ENCODE results near the gene TIMM22. TPM values are rescaled to one million over a fixed set of nuclear protein-coding genes. Genes with fewer than 3 reads are reported as not detected.

The TIMM22 gene
- total RNA-seq, 6 donors from 2014 or later = 6.3 to 13.5 (median 8.9) TPM

DNA sequence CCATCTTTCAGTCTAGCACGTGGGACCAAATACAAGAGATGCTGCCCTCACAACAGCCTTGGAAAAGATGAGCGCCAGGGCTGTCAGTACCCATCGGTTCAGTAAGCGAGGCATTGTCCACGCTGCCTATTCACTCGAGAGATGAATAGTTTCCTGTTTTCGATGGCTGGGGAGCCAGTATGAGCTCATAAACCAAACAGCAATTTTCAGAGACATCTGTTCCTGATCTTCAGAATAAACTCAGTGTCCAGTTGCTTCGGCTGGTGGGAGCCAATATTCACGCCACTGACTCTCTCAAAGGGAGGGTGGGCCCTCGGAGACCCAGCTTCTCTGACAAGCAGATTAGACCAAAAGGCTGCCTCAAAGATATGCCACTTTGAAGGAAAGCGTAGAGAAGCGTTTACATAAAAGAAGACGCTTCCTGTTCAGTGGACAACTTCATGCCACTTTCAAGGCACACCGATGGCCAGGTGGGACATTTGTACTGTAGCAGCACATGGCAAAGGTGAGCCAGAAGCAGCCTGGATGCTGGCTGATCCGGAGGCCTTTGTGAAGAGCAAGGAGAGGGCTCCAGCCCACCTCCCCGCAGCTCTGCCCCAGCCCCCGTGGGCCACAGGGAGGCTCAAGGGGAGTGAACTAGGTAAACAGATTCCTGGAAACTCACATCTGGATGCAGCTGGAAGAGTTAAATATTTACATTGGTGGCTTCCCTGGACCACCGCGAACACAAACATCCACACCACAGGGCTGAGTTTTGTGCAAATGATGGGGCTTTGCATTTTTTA is 6.0 kb downstream of the TIMM22 start:
- TF ChIP-seq POLR2A (IDR thresholded peaks at IDR 0.05) (no peak), EP300 (IDR thresholded peaks at IDR 0.05) (no peak), POLR2AphosphoS5 (IDR thresholded peaks at IDR 0.05) (peak in 1 of 2 donors; percentile 15)
- TF ChIP-seq, protein P1, sequence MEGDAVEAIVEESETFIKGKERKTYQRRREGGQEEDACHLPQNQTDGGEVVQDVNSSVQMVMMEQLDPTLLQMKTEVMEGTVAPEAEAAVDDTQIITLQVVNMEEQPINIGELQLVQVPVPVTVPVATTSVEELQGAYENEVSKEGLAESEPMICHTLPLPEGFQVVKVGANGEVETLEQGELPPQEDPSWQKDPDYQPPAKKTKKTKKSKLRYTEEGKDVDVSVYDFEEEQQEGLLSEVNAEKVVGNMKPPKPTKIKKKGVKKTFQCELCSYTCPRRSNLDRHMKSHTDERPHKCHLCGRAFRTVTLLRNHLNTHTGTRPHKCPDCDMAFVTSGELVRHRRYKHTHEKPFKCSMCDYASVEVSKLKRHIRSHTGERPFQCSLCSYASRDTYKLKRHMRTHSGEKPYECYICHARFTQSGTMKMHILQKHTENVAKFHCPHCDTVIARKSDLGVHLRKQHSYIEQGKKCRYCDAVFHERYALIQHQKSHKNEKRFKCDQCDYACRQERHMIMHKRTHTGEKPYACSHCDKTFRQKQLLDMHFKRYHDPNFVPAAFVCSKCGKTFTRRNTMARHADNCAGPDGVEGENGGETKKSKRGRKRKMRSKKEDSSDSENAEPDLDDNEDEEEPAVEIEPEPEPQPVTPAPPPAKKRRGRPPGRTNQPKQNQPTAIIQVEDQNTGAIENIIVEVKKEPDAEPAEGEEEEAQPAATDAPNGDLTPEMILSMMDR (IDR thresholded peaks at IDR 0.05) = no peak
- Histone ChIP-seq H3K27ac (peak overlapping the region; percentile 74 to 84 (median 78)), H3K4me3 (no peak overlapping the region), H3K36me3 (peaks cover 11 to 83% (median 66%) of the 10 kb centered on the region in 4 donors), H3K4me1 (peaks cover 71 to 88% (median 76%) of the 10 kb centered on the region in 4 donors), H3K27me3 (no peaks in the 10 kb centered on the region), H3K9me3 (no peaks in the 10 kb centered on the region)
- 45 to 57% methylated on average over 15 to 19 of the region's 19 CpGs for WGBS, 2 donors
- ATAC-seq (ENCODE audit: low FRiP score in 2 of 2) = peak in 1 of 2 donors; percentile 32
- peak in 1 of 2 donors; percentile 46 for DNase-seq

DNA sequence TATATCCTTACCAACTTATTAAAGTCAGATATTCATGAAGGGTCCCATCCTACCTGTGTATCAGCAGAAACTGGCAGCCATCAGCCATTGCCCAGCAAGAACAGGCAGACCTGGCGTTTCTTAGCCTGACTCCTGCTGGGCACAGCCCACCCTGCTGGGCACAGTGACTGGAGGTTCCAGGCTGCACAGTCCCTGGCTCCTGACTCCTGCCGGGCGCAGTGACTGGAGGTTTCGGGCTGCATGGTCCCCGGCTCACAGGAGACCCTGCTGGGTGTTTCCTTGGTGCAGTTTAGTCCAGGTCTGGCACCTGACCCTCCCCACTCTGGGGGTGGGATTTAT is 6.7 kb downstream of the TIMM22 start:
- Histone ChIP-seq H3K4me1 (peaks cover 64 to 88% (median 70%) of the 10 kb centered on the region in 4 donors), H3K27me3 (no peaks in the 10 kb centered on the region), H3K36me3 (peaks cover 15 to 89% (median 72%) of the 10 kb centered on the region in 4 donors), H3K27ac (peak overlapping the region; percentile 74 to 84 (median 78)), H3K4me3 (no peak overlapping the region), H3K9me3 (no peaks in the 10 kb centered on the region)
- peak in 1 of 2 donors; percentile 53 for DNase-seq
- ATAC-seq (ENCODE audit: low FRiP score in 2 of 2) = no peak
- 77 to 88% methylated on average over 3 to 5 of the region's 5 CpGs for WGBS, 2 donors
- TF ChIP-seq EP300 (IDR thresholded peaks at IDR 0.05) = no peak
- TF ChIP-seq, protein P1 (IDR thresholded peaks at IDR 0.05) = no peak
- no peak for TF ChIP-seq POLR2A (IDR thresholded peaks at IDR 0.05)
- no peak for TF ChIP-seq POLR2AphosphoS5 (IDR thresholded peaks at IDR 0.05)

DNA sequence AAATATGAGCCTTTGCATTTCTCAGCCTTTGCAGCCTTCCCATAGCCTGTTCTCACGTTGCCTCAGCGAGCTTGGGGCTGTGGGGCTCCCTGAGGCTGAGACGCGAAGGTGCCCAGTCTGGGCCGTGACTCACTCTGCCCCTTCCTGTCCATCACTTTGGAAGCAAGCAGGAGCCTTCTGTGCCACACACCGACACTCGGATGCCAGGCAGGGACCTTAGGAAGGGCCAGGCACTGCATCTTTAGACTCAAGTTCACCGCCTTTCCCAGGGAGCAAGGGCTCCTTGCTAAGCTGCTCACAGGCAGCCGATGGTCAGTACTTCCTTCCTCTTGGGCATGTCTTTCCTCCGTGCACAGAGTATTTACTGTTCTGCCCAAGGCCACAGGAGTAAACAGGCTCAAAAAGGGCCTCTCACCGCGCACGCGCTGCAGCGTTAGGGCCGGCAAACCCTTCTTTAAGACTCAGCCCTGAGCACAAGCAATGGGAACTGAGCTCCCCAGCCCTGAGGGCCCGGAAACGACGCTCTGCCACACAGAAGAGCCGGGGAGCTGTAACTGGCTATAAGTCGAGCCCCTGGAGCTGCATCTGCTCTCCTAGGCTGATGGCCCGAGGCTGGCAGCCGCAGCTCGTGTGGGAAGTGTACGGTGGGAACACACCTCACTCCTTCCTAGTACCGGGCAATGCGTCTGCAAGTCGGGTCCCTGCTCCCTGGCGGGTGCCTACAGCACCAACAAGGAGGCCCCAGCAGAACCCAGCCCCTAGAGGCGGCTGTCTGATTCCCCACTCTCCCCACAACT is 7.2 kb downstream of the TIMM22 start:
- DNase-seq (peak in 1 of 2 donors; percentile 72), ATAC-seq (ENCODE audit: low FRiP score in 2 of 2) (no peak)
- peaks cover 60 to 86% (median 66%) of the 10 kb centered on the region in 4 donors for H3K4me1 ChIP-seq
- no peak overlapping the region for H3K4me3 ChIP-seq
- H3K27ac ChIP-seq = peak overlapping the region; percentile 74 to 84 (median 78)
- H3K9me3 ChIP-seq = no peaks in the 10 kb centered on the region
- H3K36me3 ChIP-seq = peaks cover 16 to 95% (median 74%) of the 10 kb centered on the region in 4 donors
- 69 to 72% methylated on average over 22 to 27 of the region's 30 CpGs for WGBS, 2 donors
- TF ChIP-seq POLR2AphosphoS5 (IDR thresholded peaks at IDR 0.05) (peak; percentile 19 to 32), EP300 (IDR thresholded peaks at IDR 0.05) (no peak)
- no peaks in the 10 kb centered on the region for H3K27me3 ChIP-seq

DNA sequence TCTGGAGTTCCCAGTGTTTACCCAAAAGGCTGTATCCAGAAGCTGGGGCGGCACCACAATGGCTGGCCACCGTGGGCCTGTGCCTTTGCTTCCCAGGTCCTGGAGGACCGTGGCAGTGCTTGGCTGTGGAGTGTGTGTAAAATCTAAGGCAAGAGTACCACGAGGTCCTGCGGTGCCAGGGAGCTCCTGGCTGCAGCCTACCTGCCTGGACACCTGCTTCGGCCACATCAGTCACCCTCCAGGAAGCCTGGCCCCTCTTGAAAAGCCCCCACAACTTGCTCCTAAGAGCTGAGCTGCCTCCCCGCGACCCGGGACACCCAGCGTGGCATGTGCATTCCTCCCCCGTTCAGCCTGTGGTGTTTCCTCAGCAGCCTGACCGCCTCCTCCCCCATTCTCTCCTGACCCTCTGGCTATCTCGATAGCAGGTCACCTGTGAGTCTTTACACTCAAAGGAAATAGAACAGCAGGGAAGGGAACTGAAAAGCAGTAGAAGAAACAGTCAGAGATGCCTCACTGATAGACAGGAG is 7.9 kb downstream of the TIMM22 start:
- H3K27me3 ChIP-seq = no peaks in the 10 kb centered on the region
- no peak for DNase-seq
- 53 to 68% methylated on average over 3 to 10 of the region's 13 CpGs for WGBS, 2 donors
- TF ChIP-seq POLR2A (IDR thresholded peaks at IDR 0.05) (no peak), POLR2AphosphoS5 (IDR thresholded peaks at IDR 0.05) (no peak), EP300 (IDR thresholded peaks at IDR 0.05) (no peak)
- TF ChIP-seq, protein P1 (IDR thresholded peaks at IDR 0.05) = no peak
- peaks cover 60 to 81% (median 66%) of the 10 kb centered on the region in 4 donors for H3K4me1 ChIP-seq
- peaks cover 17 to 95% (median 76%) of the 10 kb centered on the region in 4 donors for H3K36me3 ChIP-seq
- ATAC-seq (ENCODE audit: low FRiP score in 2 of 2) = no peak
- H3K9me3 ChIP-seq = no peaks in the 10 kb centered on the region
- no peak overlapping the region for H3K4me3 ChIP-seq
- peak overlapping the region; percentile 31 to 84 (median 78) for H3K27ac ChIP-seq

All from upper lobe of left lung (tissue), 6 donors.